ENCODE results near the gene SLCO3A1. TPM values are rescaled to one million over a fixed set of nuclear protein-coding genes. Genes with fewer than 3 reads are reported as not detected.

SLCO3A1 gene
- total RNA-seq, 1 experiment from 2014 or later = 9.1 TPM

DNA sequence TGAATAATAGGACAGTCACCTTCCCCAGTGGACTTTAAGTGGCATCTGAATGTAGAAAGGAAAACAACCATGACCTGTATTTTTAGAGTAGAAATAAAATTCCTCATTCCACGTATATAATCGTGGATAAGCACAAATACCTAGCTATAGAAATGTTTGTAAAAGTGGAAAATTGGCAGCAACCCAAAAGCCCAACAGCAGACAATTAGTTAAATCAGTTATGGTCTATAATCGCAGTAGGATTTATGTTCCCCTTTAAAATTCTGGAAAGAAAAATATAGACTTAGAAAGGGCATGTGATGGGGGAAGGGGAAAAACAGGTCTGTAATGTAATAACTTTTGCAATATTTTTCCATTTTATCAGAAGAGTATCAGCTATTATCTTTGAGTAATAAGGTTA, 298.2 kb downstream of the SLCO3A1 start (continued):
- TF ChIP-seq, protein P1, sequence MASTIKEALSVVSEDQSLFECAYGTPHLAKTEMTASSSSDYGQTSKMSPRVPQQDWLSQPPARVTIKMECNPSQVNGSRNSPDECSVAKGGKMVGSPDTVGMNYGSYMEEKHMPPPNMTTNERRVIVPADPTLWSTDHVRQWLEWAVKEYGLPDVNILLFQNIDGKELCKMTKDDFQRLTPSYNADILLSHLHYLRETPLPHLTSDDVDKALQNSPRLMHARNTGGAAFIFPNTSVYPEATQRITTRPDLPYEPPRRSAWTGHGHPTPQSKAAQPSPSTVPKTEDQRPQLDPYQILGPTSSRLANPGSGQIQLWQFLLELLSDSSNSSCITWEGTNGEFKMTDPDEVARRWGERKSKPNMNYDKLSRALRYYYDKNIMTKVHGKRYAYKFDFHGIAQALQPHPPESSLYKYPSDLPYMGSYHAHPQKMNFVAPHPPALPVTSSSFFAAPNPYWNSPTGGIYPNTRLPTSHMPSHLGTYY (CRISPR knock-in tag; IDR thresholded peaks at IDR 0.05) = no peak
- TF ChIP-seq, protein P2, sequence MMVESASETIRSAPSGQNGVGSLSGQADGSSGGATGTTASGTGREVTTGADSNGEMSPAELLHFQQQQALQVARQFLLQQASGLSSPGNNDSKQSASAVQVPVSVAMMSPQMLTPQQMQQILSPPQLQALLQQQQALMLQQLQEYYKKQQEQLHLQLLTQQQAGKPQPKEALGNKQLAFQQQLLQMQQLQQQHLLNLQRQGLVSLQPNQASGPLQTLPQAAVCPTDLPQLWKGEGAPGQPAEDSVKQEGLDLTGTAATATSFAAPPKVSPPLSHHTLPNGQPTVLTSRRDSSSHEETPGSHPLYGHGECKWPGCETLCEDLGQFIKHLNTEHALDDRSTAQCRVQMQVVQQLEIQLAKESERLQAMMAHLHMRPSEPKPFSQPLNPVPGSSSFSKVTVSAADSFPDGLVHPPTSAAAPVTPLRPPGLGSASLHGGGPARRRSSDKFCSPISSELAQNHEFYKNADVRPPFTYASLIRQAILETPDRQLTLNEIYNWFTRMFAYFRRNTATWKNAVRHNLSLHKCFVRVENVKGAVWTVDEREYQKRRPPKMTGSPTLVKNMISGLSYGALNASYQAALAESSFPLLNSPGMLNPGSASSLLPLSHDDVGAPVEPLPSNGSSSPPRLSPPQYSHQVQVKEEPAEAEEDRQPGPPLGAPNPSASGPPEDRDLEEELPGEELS (CRISPR knock-in tag; IDR thresholded peaks at IDR 0.05) = no peak
- TF ChIP-seq, protein P3, sequence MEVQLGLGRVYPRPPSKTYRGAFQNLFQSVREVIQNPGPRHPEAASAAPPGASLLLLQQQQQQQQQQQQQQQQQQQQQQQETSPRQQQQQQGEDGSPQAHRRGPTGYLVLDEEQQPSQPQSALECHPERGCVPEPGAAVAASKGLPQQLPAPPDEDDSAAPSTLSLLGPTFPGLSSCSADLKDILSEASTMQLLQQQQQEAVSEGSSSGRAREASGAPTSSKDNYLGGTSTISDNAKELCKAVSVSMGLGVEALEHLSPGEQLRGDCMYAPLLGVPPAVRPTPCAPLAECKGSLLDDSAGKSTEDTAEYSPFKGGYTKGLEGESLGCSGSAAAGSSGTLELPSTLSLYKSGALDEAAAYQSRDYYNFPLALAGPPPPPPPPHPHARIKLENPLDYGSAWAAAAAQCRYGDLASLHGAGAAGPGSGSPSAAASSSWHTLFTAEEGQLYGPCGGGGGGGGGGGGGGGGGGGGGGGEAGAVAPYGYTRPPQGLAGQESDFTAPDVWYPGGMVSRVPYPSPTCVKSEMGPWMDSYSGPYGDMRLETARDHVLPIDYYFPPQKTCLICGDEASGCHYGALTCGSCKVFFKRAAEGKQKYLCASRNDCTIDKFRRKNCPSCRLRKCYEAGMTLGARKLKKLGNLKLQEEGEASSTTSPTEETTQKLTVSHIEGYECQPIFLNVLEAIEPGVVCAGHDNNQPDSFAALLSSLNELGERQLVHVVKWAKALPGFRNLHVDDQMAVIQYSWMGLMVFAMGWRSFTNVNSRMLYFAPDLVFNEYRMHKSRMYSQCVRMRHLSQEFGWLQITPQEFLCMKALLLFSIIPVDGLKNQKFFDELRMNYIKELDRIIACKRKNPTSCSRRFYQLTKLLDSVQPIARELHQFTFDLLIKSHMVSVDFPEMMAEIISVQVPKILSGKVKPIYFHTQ (CRISPR knock-in tag; IDR thresholded peaks at IDR 0.05) = no peak
- TF ChIP-seq HMGA2 (CRISPR knock-in tag; IDR thresholded peaks at IDR 0.05) (no peak), ELF4 (CRISPR knock-in tag; IDR thresholded peaks at IDR 0.05; ENCODE audit: low read depth) (no peak), FOXP1 (CRISPR knock-in tag; IDR thresholded peaks at IDR 0.05; ENCODE audit: borderline replicate concordance) (no peak), ZNF423 (CRISPR knock-in tag; IDR thresholded peaks at IDR 0.05) (no peak), MXD4 (CRISPR knock-in tag; IDR thresholded peaks at IDR 0.05; ENCODE audit: borderline replicate concordance) (no peak)

DNA sequence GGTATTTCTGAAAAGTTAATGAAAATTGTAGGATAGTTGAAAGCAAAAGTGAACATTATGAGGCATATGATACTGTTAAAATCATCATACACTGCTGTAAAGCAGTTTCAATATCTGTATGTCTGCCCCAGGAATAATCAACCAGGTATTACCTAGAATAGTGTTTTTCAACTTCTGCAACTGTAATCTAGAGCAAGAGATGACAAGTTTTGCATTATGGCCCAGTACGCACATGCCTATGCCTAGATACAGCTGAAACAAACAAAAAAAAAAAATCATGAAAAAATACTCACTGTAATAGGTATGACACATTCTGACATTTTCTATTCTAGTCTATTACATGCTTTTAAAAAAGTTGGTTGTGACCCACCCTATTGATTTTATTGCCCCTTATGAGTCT, 299.5 kb downstream of the SLCO3A1 start:
- H3K27ac Mint-ChIP-seq = no peak overlapping the region
- H3K9me3 Mint-ChIP-seq = no peaks in the 10 kb centered on the region
- TF ChIP-seq, protein P4, sequence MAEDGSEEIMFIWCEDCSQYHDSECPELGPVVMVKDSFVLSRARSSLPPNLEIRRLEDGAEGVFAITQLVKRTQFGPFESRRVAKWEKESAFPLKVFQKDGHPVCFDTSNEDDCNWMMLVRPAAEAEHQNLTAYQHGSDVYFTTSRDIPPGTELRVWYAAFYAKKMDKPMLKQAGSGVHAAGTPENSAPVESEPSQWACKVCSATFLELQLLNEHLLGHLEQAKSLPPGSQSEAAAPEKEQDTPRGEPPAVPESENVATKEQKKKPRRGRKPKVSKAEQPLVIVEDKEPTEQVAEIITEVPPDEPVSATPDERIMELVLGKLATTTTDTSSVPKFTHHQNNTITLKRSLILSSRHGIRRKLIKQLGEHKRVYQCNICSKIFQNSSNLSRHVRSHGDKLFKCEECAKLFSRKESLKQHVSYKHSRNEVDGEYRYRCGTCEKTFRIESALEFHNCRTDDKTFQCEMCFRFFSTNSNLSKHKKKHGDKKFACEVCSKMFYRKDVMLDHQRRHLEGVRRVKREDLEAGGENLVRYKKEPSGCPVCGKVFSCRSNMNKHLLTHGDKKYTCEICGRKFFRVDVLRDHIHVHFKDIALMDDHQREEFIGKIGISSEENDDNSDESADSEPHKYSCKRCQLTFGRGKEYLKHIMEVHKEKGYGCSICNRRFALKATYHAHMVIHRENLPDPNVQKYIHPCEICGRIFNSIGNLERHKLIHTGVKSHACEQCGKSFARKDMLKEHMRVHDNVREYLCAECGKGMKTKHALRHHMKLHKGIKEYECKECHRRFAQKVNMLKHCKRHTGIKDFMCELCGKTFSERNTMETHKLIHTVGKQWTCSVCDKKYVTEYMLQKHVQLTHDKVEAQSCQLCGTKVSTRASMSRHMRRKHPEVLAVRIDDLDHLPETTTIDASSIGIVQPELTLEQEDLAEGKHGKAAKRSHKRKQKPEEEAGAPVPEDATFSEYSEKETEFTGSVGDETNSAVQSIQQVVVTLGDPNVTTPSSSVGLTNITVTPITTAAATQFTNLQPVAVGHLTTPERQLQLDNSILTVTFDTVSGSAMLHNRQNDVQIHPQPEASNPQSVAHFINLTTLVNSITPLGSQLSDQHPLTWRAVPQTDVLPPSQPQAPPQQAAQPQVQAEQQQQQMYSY (CRISPR knock-in tag; IDR thresholded peaks at IDR 0.05) = no peak
- TF ChIP-seq, protein P5, sequence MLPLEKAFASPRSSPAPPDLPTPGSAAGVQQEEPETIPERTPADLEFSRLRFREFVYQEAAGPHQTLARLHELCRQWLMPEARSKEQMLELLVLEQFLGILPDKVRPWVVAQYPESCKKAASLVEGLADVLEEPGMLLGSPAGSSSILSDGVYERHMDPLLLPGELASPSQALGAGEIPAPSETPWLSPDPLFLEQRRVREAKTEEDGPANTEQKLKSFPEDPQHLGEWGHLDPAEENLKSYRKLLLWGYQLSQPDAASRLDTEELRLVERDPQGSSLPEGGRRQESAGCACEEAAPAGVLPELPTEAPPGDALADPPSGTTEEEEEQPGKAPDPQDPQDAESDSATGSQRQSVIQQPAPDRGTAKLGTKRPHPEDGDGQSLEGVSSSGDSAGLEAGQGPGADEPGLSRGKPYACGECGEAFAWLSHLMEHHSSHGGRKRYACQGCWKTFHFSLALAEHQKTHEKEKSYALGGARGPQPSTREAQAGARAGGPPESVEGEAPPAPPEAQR (CRISPR knock-in tag; IDR thresholded peaks at IDR 0.05) = no peak
- TF ChIP-seq, protein P6, sequence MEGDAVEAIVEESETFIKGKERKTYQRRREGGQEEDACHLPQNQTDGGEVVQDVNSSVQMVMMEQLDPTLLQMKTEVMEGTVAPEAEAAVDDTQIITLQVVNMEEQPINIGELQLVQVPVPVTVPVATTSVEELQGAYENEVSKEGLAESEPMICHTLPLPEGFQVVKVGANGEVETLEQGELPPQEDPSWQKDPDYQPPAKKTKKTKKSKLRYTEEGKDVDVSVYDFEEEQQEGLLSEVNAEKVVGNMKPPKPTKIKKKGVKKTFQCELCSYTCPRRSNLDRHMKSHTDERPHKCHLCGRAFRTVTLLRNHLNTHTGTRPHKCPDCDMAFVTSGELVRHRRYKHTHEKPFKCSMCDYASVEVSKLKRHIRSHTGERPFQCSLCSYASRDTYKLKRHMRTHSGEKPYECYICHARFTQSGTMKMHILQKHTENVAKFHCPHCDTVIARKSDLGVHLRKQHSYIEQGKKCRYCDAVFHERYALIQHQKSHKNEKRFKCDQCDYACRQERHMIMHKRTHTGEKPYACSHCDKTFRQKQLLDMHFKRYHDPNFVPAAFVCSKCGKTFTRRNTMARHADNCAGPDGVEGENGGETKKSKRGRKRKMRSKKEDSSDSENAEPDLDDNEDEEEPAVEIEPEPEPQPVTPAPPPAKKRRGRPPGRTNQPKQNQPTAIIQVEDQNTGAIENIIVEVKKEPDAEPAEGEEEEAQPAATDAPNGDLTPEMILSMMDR (IDR thresholded peaks at IDR 0.05) = no peak
- TF ChIP-seq OVOL2 (CRISPR knock-in tag; IDR thresholded peaks at IDR 0.05; ENCODE audit: borderline replicate concordance) (no peak), RELA (CRISPR knock-in tag; IDR thresholded peaks at IDR 0.05; ENCODE audit: borderline replicate concordance) (no peak), CBFB (CRISPR knock-in tag; IDR thresholded peaks at IDR 0.05; ENCODE audit: low read depth) (no peak), NR2C2 (CRISPR knock-in tag; IDR thresholded peaks at IDR 0.05) (no peak)
- TF ChIP-seq, protein P7, sequence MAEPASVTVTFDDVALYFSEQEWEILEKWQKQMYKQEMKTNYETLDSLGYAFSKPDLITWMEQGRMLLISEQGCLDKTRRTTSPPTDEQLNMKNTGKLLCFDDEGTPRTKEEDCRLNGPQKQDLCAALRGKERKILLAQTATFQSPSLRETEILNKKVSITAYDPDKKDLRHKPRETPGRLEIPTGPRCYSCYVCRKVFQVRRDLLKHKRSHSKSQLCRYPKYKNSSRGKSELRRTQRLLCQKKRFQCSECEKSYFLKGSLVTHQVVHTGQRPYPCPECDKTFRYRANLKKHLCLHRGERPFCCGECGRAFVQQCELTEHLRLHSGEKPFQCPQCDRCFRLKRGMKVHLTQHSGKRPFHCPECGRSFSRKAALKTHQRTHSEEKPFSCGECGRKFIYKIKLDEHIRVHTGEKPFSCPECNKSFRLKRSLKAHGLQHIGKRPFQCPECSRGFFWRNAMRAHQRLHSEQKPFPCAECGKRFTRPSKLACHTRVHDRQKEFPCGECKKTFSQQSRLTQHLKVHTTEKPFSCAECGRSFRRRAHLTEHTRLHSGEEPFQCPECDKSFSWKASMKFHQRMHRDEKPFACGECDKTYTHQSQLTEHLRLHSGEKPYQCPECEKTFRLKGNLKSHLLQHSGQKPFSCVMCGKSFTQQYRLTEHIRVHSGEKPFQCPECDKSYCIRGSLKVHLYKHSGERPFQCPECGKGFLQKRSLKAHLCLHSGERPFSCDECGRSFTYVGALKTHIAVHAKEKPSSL (CRISPR knock-in tag; conservative IDR thresholded peaks at IDR 0.05) = no peak
- TF ChIP-seq, protein P2 (CRISPR knock-in tag; IDR thresholded peaks at IDR 0.05) = no peak
- TF ChIP-seq, protein P8, sequence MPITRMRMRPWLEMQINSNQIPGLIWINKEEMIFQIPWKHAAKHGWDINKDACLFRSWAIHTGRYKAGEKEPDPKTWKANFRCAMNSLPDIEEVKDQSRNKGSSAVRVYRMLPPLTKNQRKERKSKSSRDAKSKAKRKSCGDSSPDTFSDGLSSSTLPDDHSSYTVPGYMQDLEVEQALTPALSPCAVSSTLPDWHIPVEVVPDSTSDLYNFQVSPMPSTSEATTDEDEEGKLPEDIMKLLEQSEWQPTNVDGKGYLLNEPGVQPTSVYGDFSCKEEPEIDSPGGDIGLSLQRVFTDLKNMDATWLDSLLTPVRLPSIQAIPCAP (CRISPR knock-in tag; IDR thresholded peaks at IDR 0.05) = no peak
- ATAC-seq (no peak), DNase-seq (ENCODE audit: low spot score) (no peak)
- POLR2A ChIA-PET = no interaction called here
- CTCF ChIA-PET = no interaction called here
- no peaks in the 10 kb centered on the region; the same call in 1 of the 2 replicates for H3K27me3 Mint-ChIP-seq (ENCODE audit: low read depth)
- peaks cover 26% of the 10 kb centered on the region for H3K4me1 Mint-ChIP-seq
- H3K36me3 Mint-ChIP-seq = no peaks in the 10 kb centered on the region
- no peak overlapping the region for H3K4me3 Mint-ChIP-seq
